HG02610 (cell line): ENCODE measurements around the gene KRTAP3-3.
"Not testable (repeated sequence)": the region's sequence is repeated elsewhere in the genome, so short reads cannot be mapped to it uniquely, and the experiment has no call there.

Source experiments
- ATAC-seq: cut with Tn5 transposase; IDR thresholded peaks from one replicate; pipeline ENCODE4 v1.9.1; 2021; ENCODE audit warnings: mild to moderate bottlenecking, moderate library complexity; ENCODE audit not compliant: unreplicated experiment

Gene KRTAP3-3

DNA sequence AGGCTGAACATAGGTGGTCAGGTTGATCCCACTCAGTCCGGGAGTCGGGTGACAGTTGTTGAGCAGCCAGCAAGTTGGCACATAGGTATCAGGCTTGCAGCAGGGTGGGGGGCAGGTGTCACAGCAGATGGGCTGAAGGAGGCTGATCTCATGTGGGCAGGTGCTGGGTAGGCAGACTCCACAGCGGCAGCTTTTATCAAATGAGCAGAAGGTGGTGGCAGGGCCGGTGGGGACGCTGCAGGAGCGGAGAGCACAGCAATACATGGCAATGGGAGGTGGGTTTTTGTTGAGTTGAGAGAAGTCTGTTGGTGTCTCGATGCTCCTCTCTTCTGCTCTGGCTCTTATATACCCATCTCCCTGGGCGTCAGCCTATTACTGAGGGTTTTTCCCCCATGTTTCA lies 14.8 kb upstream of the KRTAP3-3 start, which contains the start of gene KRTAP3-1:
KRTAP3-1 (minus strand) TSS at position 318 of the 400 bp plus-strand sequence; CDS start at position 264, 54 bp downstream.
- ATAC-seq, result no peak

DNA sequence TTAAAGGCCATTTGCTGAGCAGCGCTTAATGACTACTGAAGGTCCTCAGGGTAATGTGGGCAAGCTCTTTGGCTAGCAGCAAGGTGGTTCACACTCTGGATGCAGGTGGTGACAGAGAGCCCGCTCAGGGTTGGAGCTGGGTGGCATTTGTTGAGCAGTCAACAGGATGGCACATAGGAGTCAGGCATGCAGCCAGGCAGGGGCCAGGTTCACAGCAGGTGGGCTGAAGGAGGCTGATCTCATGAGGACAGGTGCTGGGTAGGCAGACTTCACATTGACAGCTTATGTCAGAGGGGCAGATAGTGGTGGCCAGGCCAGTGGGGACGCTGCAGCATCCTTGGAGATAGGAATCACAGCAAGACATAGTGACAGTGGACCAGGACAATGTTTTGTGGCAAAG lies 10.4 kb upstream of the KRTAP3-3 start:
- ATAC-seq, result no peak

DNA sequence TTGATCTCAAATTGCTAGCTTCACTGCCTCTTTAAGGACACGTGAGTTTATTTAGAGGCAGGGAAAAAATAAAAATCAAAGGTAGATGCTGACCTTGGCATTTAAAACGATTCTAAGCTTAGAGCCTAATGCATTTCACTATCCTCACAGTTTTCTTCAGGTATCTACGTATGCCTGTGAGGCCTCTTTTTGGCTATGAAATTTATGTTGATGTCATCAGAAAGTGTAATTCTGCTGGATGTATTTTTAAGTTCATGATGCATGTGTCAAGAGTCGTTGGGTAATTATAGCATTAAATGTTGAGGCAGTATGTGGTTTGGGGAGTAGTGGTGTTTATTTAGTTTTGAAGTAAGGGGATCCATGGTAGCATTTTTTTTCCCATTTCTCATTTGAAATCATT lies 10.0 kb upstream of the KRTAP3-3 start:
- ATAC-seq, result no peak

DNA sequence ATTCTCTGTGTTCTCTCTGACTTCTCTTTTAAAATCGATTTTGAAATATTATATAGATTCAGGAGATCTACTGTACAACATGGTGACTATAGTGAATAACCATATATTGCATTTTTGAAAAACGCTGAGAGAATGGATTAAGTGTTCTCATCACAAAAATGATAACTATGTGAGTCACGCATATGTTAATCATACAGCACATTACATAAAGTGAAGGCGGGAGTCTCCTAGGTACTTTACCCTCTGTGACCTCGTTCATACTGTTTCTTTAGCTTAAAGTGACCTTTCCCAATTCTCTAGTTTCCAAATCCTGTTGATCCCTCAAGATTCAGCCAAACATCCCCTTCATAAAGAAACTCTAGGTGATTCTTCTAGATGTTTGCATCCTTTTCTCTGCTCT lies 8.8 kb upstream of the KRTAP3-3 start:
- ATAC-seq, result no peak

DNA sequence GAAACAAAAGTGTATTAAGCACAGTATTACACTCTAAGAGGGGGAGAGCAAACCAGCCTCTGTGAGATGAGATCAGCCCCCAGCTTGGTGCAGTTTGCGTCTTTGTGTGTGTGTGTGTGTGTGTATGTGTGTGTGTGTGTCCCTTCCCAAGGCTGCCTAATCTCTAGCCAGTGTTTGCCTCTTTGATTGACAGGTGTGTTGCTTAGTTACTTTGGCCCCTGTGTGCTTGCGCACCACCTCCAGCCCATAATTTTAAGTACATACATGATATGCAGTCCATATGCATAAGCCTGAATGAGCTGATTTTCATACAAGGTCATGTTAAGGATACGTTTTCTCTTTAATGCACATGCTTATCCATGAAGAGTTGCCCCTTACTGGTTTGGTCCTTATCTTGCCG lies 7.8 kb upstream of the KRTAP3-3 start:
- ATAC-seq, result no peak

DNA sequence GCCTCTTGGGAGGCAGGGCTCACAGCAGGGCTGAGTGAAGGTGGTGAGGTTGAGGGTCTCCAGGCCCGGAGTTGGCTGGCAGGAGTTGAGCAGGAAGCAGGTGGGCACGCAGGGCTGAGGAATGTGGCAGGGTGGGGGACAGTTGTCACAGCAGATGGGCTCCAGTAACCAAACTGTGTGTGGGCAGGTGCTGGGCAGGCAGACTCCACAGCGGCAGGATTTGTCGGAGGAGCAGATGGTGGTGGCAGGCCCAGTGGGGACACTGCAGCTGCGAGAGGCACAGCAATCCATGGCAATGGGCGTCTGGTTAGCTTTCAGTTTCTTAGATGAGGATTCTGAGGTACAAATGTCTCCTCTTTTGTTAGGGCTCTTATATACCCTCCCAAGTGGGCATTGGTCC lies 5.6 kb upstream of the KRTAP3-3 start, which contains the start of gene KRTAP3-2:
KRTAP3-2 (minus strand) TSS at position 344 of the 400 bp plus-strand sequence; CDS start at position 291, 53 bp downstream.
- ATAC-seq, result not testable (repeated sequence)

DNA sequence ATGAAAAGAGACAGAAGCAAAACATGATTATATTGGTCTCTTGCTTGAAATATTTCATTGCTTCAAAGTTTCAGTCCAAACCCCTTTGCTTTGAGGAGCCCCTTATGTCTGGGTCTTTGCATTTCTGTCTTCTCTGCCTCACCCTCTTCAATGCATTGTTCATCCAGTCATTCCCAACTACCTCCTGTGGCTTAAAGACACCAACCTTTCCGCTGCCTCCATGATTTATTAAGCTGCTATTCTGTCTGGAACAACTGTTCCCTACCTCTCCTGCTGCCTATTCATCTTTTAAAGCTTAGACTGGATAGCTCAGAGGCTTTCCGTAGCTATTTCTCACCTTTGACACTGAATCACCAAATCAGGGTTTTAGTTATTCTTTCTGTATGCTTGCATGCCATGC lies 3.4 kb upstream of the KRTAP3-3 start:
- no peak for ATAC-seq

DNA sequence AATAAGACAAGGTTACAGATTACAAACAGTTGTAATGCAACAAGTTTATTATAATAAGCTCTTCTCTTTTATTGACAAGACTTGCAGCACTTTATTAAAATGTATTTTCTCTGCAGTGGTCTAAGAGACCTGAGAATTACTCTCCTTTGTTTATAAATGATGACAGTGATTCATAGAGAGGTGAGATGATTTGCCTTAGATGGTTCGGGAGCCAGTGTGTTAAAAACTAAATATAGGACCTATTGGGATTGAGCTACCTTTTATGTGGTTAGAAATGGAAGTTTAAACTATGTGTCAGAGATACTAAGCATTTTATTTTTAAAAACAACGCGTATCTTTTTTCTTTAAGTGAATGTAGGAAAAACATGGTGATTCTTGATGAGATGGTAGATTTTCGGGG lies 2.9 kb upstream of the KRTAP3-3 start:
- ATAC-seq, result no peak

DNA sequence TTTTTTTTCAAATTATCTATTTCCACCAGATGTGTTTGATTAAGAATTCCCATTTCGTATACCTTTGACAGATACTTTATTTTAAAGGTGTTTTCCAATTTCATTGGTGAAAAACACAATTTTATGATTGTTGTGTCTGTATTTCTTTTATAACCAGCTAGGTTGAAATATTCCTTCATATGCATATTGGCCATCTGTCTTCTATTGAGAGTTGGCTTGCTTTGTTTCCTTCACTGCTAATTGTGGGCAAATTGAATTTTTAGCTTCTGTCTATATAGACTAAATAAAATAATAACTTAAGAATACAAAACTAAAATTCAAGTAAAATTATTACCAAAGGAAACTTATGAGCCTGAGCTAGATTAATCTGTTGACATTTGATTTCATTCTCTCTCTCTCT lies 1.2 kb upstream of the KRTAP3-3 start:
- no peak for ATAC-seq

DNA sequence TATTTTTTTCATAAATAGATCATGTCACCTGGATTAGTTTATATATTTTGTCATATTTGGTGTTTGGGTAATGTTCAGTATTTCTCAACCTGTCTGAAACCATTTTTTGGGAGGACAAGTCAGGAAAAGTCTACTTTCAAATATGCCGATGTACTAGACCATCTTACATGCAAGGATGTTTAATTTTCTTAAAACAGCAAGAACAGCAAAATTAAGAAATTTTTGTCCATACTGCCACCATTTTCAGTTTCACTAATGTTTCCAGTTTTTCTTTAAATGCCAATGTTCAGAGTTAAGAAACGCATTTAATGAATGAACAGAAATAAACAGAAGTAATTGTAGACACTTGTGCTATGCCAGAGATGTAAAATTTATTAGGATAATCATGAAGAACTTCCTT lies 880 bp downstream of the KRTAP3-3 start:
- no peak for ATAC-seq

DNA sequence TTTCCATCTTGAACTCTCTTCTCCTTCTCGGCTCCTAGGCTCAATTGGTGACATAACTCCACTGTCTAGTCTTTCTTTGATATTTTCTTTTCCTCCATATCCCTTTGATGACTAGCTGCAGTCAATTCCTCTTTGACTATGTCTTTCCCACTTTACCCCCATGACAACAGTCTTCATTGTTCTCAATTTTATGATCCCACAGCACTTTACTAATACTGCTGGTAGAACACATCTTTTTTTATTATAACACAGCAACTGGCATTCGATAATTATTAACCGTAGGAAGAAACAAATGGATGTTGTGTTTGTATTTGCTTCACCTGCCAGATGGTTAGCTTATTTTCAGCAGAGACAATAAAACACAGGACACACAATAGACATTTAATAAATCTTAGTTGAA lies 1.3 kb downstream of the KRTAP3-3 start:
- ATAC-seq, result no peak

DNA sequence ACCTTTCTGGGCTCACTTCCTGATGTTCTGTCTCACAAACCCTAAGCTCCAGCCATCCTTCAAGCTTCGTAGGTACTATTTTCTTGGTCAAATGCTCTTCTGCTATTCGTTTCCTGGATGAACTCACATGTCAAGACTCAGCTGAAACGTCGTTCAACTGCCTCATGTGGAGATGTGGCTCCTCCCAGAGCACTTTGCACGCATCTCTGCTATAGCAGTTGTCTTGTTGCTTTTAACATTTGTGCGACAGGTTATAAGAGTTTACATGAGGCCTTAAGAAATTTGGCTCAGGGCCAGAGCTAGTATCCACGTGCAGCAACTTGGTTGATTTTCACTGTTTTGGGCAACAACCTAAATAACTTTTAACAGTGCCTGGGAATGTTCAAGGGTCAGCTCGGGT lies 7.0 kb downstream of the KRTAP3-3 start:
- no peak for ATAC-seq

DNA sequence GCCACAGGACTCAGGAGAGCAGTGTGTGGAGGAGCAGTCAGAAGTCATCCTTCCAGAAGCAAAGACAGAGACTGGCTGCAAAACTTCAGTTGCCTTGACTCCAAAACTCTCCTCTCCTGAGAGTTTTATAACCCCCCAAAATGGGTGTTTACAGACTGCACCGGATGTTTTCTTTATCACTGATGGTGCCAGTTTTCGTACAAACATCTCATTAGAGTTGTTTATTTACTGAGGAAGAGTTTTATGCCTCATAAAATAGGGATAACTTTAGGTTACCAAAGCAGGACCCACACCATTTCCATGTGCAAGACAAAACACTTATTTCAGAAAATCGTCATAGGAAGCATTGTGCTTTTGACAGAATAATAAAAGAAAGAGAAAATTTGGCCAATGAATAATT lies 9.7 kb downstream of the KRTAP3-3 start, which contains the start of gene KRT40:
KRT40 (minus strand) TSS at position 101 of the 400 bp plus-strand sequence; CDS start at position 48, 53 bp downstream.
- ATAC-seq, result no peak

DNA sequence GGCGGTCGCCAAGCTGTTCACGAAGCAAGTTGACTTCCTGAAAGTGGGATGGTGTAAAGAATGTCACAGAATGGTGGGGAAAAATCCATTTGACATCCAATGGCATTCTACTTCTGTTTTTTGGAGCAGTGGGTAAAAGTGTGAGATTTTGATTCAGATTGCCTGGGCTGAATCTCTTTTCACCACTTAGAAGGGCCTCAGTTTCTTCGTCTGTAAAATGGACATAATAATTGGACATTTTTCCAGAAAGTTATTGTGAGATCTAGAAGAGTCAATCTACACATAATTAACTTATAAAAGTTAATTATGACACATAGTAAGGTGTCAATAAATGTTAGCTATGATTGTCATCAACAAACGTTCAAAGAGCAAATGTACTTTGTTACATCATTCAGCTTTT lies 12.8 kb downstream of the KRTAP3-3 start:
- ATAC-seq, result no peak

DNA sequence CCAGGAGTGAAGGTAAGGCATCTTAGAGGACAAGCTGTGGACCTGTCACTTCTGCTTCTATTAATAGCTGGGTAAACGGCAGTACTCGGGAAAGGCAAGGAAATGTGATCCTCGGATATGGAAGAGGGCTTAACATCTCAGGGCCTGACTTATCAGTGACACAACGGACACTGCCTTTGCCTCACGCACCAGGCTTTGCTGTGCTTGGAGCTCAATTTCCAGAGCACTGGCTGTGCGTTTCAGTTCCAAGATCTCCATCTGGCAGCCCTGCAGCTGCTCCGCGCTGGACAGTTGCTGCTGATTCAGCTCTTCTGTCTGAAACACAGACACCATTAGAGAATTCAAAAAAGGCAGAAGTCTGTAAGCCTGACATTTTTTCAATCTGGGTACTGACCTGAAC lies 13.4 kb downstream of the KRTAP3-3 start:
- ATAC-seq, result no peak

DNA sequence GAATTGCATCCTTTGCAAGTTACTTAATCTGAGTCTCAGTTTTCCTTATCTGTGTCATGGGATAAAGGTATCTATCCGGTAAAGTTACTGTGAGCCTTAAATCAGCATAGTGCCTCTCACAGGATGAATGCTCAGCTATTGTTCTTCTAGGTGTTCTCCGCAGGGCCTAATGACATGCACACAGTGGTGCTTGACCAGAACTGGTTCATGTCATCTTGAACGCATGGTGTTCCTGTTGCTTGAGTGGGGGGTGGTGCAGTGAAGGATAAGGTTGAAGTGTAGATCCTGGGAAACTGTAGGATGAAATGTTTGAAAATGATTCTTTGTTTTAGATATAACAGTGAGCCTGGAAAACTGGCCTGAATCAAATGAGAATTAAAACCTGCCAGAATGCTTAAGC lies 13.8 kb downstream of the KRTAP3-3 start:
- ATAC-seq, result no peak

DNA sequence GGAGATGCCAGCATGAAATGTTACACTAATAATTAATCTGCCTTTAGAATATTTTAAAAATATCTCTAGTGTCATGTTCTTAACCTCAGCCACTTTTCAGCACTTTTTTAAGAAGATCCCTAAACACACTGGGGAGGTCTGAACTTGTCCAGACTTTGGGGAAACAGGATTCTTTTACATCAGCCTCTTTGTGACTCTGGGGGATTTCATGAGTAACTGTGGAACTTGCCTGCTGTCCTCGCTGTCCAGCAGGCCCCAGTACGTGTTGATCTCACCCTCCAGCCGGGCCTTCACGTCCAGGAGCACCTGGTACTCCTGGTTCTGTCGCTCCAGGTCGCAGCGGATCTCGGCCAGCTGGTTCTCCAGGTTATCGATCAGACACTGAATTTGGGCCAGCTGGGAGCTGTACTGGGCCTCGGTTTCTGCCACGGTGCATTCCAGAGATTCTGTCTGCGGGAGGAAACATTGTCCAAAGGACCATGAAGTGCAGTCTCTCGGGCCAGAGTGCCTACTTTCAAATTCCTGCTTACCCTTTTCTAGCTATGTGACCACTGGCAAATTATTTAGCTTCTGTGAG lies 15.3 kb downstream of the KRTAP3-3 start:
- ATAC-seq, result no peak

DNA sequence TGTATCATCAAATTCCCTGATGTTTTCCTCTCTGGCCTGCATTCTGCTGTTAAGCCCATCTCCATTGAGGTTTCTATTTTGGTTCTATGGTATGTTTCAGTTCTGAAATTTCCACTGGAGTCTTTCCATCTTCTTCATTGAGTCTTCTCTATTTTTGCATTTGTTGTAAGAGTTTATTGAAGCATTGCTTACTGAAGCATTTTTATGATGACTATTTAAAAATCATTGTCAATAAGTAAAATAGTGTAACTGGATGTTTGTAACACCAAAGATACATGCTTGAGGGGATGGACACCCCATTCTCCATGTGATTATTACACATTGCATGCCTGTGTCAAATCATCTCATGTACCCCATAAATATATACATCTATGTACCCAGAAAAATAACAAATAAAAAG lies 18.4 kb downstream of the KRTAP3-3 start:
- no peak for ATAC-seq

DNA sequence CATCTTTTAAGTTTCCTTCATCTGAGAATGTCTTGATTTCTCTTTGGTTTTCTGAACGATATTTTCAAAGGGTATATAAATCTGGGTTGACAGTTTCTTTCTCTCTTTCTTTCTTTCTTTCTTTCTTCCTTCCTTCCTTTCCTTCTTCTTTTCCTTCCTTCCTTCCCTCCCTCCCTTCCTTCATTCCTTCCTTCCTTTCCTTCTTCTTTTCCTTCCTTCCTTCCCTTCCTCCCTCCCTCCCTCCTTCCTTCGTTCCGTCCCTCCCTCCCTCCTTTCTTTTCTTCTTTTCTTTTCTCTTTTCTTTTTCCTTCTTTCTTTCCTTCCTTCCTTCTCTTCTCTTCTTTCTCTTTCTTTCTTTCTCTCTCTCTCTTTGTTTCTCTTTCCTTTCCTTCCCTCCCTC lies 19.6 kb downstream of the KRTAP3-3 start:
- ATAC-seq, result no peak

DNA sequence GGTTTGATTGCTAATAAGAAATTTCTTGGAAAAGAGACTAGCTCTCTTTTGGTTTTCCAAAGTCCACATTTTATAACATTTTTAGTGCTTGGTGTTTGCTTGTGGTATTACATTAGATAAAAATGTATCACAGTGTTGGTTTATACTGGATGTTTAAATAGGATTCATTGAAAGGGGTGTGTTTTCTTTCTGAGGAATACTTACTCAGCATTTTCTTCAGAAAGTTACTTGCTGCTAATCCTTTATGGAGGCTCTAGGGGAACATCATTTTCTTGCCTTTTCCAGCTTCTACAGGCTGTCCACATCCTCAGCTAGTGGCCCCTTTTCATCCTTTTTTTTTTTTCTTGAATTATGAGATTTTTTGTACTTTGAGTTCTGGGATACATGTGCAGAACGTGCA lies 26.4 kb downstream of the KRTAP3-3 start:
- no peak for ATAC-seq

DNA sequence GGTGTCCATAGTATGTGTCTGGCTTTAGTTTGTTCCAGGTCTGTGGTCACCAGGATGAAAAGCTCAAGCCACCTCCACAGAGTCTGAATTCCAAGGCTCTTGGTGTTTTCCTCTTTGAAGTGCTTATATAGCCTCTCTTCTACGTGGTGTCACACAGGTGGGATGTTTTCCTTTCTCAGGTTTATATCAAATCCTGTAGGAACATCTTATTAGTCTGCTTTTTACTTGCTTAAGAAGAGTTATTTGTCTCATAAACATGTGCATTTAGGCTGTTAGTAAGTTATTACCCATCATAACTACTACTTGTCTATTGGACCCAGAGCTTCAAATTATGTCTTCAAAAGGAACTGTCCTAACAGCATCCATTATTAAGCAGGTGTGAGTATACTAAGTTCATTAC lies 27.1 kb downstream of the KRTAP3-3 start, which contains the start of gene KRT39:
KRT39 (minus strand) TSS at position 101 of the 400 bp plus-strand sequence; CDS start at position 9, 92 bp downstream.
- ATAC-seq, result no peak

DNA sequence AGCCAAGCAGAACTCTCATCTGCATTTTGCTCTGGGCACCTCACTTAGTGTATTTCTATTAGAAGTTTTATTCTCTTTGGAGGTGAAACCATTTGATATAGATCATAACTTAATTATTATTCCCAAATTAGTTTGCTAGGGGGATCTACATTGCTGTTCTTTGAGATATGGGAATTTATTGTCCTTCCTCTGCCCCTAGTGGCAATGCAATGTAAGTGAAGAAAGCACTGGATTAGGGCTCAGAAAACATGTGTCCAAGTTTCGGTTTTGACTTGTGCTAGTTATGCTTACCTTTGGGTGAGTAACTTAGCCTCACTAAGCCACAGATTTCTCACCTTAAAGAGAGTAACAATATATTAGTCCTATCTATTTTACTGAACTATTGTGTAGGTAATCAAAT lies 30.1 kb downstream of the KRTAP3-3 start:
- ATAC-seq, result no peak

DNA sequence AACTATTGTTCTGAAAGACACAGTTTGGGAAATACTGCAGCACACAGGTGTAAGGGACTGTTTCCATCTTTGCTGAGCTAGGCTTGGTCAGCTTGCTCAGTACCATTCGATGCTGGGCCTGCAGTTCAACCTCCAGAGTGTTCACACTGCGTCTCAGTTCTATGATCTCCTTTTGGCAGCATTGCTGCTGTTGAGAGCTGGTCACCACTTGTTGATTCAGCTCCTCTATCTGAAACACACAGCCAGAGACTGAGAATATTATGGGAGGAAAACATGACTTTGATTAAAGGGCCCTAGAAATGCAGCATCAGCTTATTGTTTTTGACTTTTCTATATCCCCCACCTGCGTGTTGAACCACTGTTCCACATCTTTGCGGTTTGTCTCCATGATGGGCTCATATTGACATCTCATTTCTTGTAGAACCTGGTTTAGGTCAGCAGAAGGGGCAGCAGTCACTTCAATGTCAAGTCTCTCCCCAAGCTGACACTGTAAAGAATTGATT lies 31.9 kb downstream of the KRTAP3-3 start:
- ATAC-seq, result no peak
